Stimulated activated naive CD8-positive, alpha-beta T cell treated with anti-CD3 and anti-CD28 coated beads, Interleukin-15, amount 100 ng/mL, for 72 hours (primary cell): ENCODE data around the gene CLEC4E.
A peak's percentile ranks its signal among the peaks of the same experiment; 100 is the strongest.
"Not testable (repeated sequence)": the region's sequence is repeated elsewhere in the genome, so short reads cannot be mapped to it uniquely, and the experiment has no call there.

Experiments
- ATAC-seq: fragments of 150-1000 bp; cut with Tn5 transposase; 2 replicates; pipeline ENCODE4 v1.10.0; 2021; ENCODE audit warnings: mild to moderate bottlenecking, moderate library complexity
- DNase-seq, 2 donors: peaks; one replicate each; pipeline ENCODE4 v3.0.0; 2021 to 2022
- H3K27ac Mint-ChIP-seq, 2 donors: one replicate each; pipeline ENCODE4 v1.8.0; 2022; ENCODE audit warnings: mild to moderate bottlenecking in 2 of 2, mixed read lengths in 2 of 2, moderate library complexity in 2 of 2
- H3K27me3 Mint-ChIP-seq: one replicate; pipeline ENCODE4 v1.8.0; 2022; ENCODE audit warnings: mixed read lengths
- H3K4me1 Mint-ChIP-seq: one replicate; pipeline ENCODE4 v1.8.0; 2022; ENCODE audit warnings: mild to moderate bottlenecking, mixed read lengths
- H3K4me3 Mint-ChIP-seq, 2 donors: one replicate each; pipeline ENCODE4 v1.8.0; 2022; ENCODE audit warnings: mild to moderate bottlenecking in 2 of 2, mixed read lengths in 2 of 2, moderate library complexity in 1 of 2
- H3K9me3 Mint-ChIP-seq, 2 donors: one replicate each; pipeline ENCODE4 v1.8.0; 2022; ENCODE audit warnings: mixed read lengths in 2 of 2

The CLEC4E gene

GRCh38 chr12:8507596-8507995 is 33.1 kb downstream of the CLEC4E start:
- no peak overlapping the region for H3K4me3 Mint-ChIP-seq
- no peak for DNase-seq
- ATAC-seq = no peak
- H3K4me1 Mint-ChIP-seq = peaks cover 6% of the 10 kb centered on the region
- H3K27me3 Mint-ChIP-seq = peaks cover 8% of the 10 kb centered on the region
- no peak overlapping the region for H3K27ac Mint-ChIP-seq
- H3K9me3 Mint-ChIP-seq = no peaks in the 10 kb centered on the region

- no peaks in the 10 kb centered on the region for H3K9me3 Mint-ChIP-seq
- no peak overlapping the region for H3K27ac Mint-ChIP-seq
- H3K27me3 Mint-ChIP-seq = peaks cover 9% of the 10 kb centered on the region
- ATAC-seq (no peak), DNase-seq (no peak)
- no peak overlapping the region for H3K4me3 Mint-ChIP-seq
- peaks cover 13% of the 10 kb centered on the region for H3K4me1 Mint-ChIP-seq
These were observed 36.4 kb downstream of the CLEC4E start for GRCh38 chr12:8504351-8504750.

- Mint-ChIP-seq H3K27me3 (peaks cover 9% of the 10 kb centered on the region), H3K27ac (no peak overlapping the region), H3K9me3 (no peaks in the 10 kb centered on the region), H3K4me3 (no peak overlapping the region), H3K4me1 (peaks cover 7% of the 10 kb centered on the region)
- no peak for DNase-seq
- no peak for ATAC-seq
These were observed 39.0 kb downstream of the CLEC4E start for GRCh38 chr12:8501720-8502119.

- H3K27ac Mint-ChIP-seq = no peak overlapping the region
- DNase-seq (no peak), ATAC-seq (no peak)
- peaks cover 22% of the 10 kb centered on the region for H3K27me3 Mint-ChIP-seq
- H3K9me3 Mint-ChIP-seq = no peaks in the 10 kb centered on the region
- H3K4me3 Mint-ChIP-seq = no peak overlapping the region
- peaks cover 17% of the 10 kb centered on the region for H3K4me1 Mint-ChIP-seq
These were observed 41.1 kb downstream of the CLEC4E start for GRCh38 chr12:8499616-8500015.

- not testable (repeated sequence) for ATAC-seq, DNase-seq, H3K4me3 Mint-ChIP-seq, H3K9me3 Mint-ChIP-seq
- Mint-ChIP-seq H3K27ac (peak overlapping the region in 1 of 2 donors; percentile 71), H3K27me3 (peaks cover 22% of the 10 kb centered on the region), H3K4me1 (peaks cover 44% of the 10 kb centered on the region)
These were observed 44.6 kb downstream of the CLEC4E start for GRCh38 chr12:8496074-8496473.

- H3K4me1 Mint-ChIP-seq = peaks cover 44% of the 10 kb centered on the region
- not testable (repeated sequence) for ATAC-seq, DNase-seq, H3K27ac Mint-ChIP-seq, H3K9me3 Mint-ChIP-seq
- peaks cover 22% of the 10 kb centered on the region for H3K27me3 Mint-ChIP-seq
- H3K4me3 Mint-ChIP-seq = peak overlapping the region in 1 of 2 donors; percentile 3
These were observed 45.0 kb downstream of the CLEC4E start for GRCh38 chr12:8495671-8496070.

GRCh38 chr12:8493084-8493483 is 47.6 kb downstream of the CLEC4E start:
- peaks cover 30% of the 10 kb centered on the region for H3K27me3 Mint-ChIP-seq
- ATAC-seq (peak; percentile 99), DNase-seq (peak; percentile 55 to 79)
- H3K9me3 Mint-ChIP-seq = peaks cover 0 to 7% of the 10 kb centered on the region in 2 donors
- peaks cover 44% of the 10 kb centered on the region for H3K4me1 Mint-ChIP-seq
- peak overlapping the region in 1 of 2 donors; percentile 67 for H3K27ac Mint-ChIP-seq
- H3K4me3 Mint-ChIP-seq = peak overlapping the region; percentile 63 to 66

GRCh38 chr12:8491646-8492530 is 48.8 kb downstream of the CLEC4E start:
- Mint-ChIP-seq H3K4me3 (peak overlapping the region; percentile 63 to 66), H3K27ac (peak overlapping the region; percentile 17 to 75)
- no peak for DNase-seq

More at GRCh38 chr12:8491646-8492530, 48.8 kb downstream of the CLEC4E start:
- Mint-ChIP-seq H3K27me3 (peaks cover 30% of the 10 kb centered on the region), H3K4me1 (peaks cover 44% of the 10 kb centered on the region), H3K9me3 (peaks cover 0 to 9% of the 10 kb centered on the region in 2 donors)
- ATAC-seq = peak; percentile 52
